ENCODE measurements around the gene DNAAF3. TPM values are rescaled to one million over a fixed set of nuclear protein-coding genes. Genes with fewer than 3 reads are reported as not detected.
"Not testable (repeated sequence)": the region's sequence is repeated elsewhere in the genome, so short reads cannot be mapped to it uniquely, and the experiment has no call there.

The DNAAF3 gene
- total RNA-seq, 4 donors from 2014 or later: 0.48 to 10.6 (median 3.1) TPM

- Histone ChIP-seq H3K36me3 (no peaks in the 10 kb centered on the region), H3K27me3 (peaks cover 60% of the 10 kb centered on the region), H3K27ac (no peak overlapping the region), H3K9me3 (no peaks in the 10 kb centered on the region), H3K4me3 (peak overlapping the region; percentile 30), H3K4me1 (peaks cover 33% of the 10 kb centered on the region)
- DNase-seq (ENCODE audit: low spot score in 2 of 2): peak in 1 of 2 donors; percentile 65
- TF ChIP-seq POLR2A (IDR thresholded peaks at IDR 0.05): no peak
- 2% methylated on average over 26 of the region's 52 CpGs for WGBS
These were observed 10.0 kb downstream of the DNAAF3 start for GRCh38 chr19:55156202-55157063.

- H3K27ac ChIP-seq; H3K36me3 ChIP-seq; H3K9me3 ChIP-seq; DNase-seq (ENCODE audit: low spot score in 2 of 2): not testable (repeated sequence)
- H3K4me3 ChIP-seq: peak overlapping the region; percentile 30
- WGBS: 0% methylated on average over 2 of the region's 5 CpGs
- H3K27me3 ChIP-seq: peaks cover 55% of the 10 kb centered on the region
- peaks cover 33% of the 10 kb centered on the region for H3K4me1 ChIP-seq
These were observed 10.6 kb downstream of the DNAAF3 start for GRCh38 chr19:55155784-55156183.

- Histone ChIP-seq H3K36me3 (no peaks in the 10 kb centered on the region), H3K27ac (no peak overlapping the region), H3K4me3 (no peak overlapping the region), H3K9me3 (no peaks in the 10 kb centered on the region), H3K27me3 (peaks cover 62% of the 10 kb centered on the region), H3K4me1 (peaks cover 17% of the 10 kb centered on the region)
- DNase-seq (ENCODE audit: low spot score in 2 of 2): no peak
- 86% methylated on average over 12 of the region's 12 CpGs for WGBS
- TF ChIP-seq CTCF (IDR thresholded peaks at IDR 0.05): no peak
- TF ChIP-seq EP300 (IDR thresholded peaks at IDR 0.05): no peak
- TF ChIP-seq POLR2AphosphoS5 (IDR thresholded peaks at IDR 0.05): no peak
- no peak for TF ChIP-seq POLR2A (IDR thresholded peaks at IDR 0.05)
These were observed 12.7 kb downstream of the DNAAF3 start for GRCh38 chr19:55153652-55154264.

GRCh38 chr19:55152017-55152416 is 14.4 kb downstream of the DNAAF3 start:
- no peak for DNase-seq (ENCODE audit: low spot score in 2 of 2)
- H3K27me3 ChIP-seq: peaks cover 67% of the 10 kb centered on the region
- TF ChIP-seq CTCF (IDR thresholded peaks at IDR 0.05) (no peak), POLR2A (IDR thresholded peaks at IDR 0.05) (no peak), POLR2AphosphoS5 (IDR thresholded peaks at IDR 0.05) (no peak), EP300 (IDR thresholded peaks at IDR 0.05) (no peak)

GRCh38 chr19:55149078-55150003 is 17.1 kb downstream of the DNAAF3 start, which contains the start of gene TNNT1:
TSS of gene TNNT1 (minus strand) at chr19:55149206. CDS start at chr19:55147157, 2,049 bp downstream.
- Histone ChIP-seq H3K27me3 (peaks cover 67% of the 10 kb centered on the region), H3K9me3 (no peaks in the 10 kb centered on the region), H3K4me3 (no peak within 1 kb of the TSS), H3K4me1 (peaks cover 8% of the 10 kb centered on the region), H3K36me3 (no peaks in the 10 kb centered on the region), H3K27ac (no peak within 1 kb of the TSS)
- no peak for DNase-seq (ENCODE audit: low spot score in 2 of 2)
- 15% methylated on average over 17 of the region's 18 CpGs for WGBS
- TF ChIP-seq CTCF (IDR thresholded peaks at IDR 0.05) (no peak), EP300 (IDR thresholded peaks at IDR 0.05) (no peak), POLR2AphosphoS5 (IDR thresholded peaks at IDR 0.05) (no peak), POLR2A (IDR thresholded peaks at IDR 0.05) (no peak)

More at GRCh38 chr19:55152017-55152416, 14.4 kb downstream of the DNAAF3 start:
- peaks cover 13% of the 10 kb centered on the region for H3K4me1 ChIP-seq
- H3K27ac ChIP-seq: no peak overlapping the region
- H3K4me3 ChIP-seq: no peak overlapping the region
- H3K36me3 ChIP-seq: no peaks in the 10 kb centered on the region
- no peaks in the 10 kb centered on the region for H3K9me3 ChIP-seq

All from suprapubic skin (tissue), 4 donors.